CD4-positive, alpha-beta T cell treated with Interleukin-4 for 1 hour (primary cell): ENCODE measurements around the gene IVD.

Experiments
- DNase-seq, 2 donors: peaks; one replicate each; pipeline ENCODE4 v3.0.0-alpha.2; 2020 to 2022

The IVD gene

GRCh38 chr15:40463279-40463678 is 57.7 kb downstream of the IVD start:
- DNase-seq, result no peak

GRCh38 chr15:40463886-40464545 is 58.4 kb downstream of the IVD start:
- DNase-seq, result no peak

- no peak for DNase-seq
Observed at GRCh38 chr15:40464595-40465185, 59.1 kb downstream of the IVD start.

- no peak for DNase-seq
Observed at GRCh38 chr15:40465939-40466338, 60.3 kb downstream of the IVD start.

- DNase-seq, result no peak
Observed at GRCh38 chr15:40466426-40467260, 61.0 kb downstream of the IVD start.

GRCh38 chr15:40467261-40467615 is 61.6 kb downstream of the IVD start:
- no peak for DNase-seq

- no peak for DNase-seq
Observed at GRCh38 chr15:40468898-40469331, 63.3 kb downstream of the IVD start.

- DNase-seq, result no peak
Observed at GRCh38 chr15:40469776-40470390, 64.3 kb downstream of the IVD start.

- peak; percentile 45 to 65 for DNase-seq
Observed at GRCh38 chr15:40470423-40471104, 65.0 kb downstream of the IVD start, which contains the start of gene CHST14. CHST14 (plus strand) TSS chr15:40470984; CDS start chr15:40471214, 230 bp downstream.
